GM18519 (cell line): Measurements from ENCODE around the gene TMEM72.

Source experiments
- ATAC-seq: cut with Tn5 transposase; IDR thresholded peaks from one replicate; pipeline ENCODE4 v1.9.1; 2021; ENCODE audit warnings: mild to moderate bottlenecking, moderate library complexity; ENCODE audit not compliant: unreplicated experiment, low FRiP score

TMEM72 gene

DNA sequence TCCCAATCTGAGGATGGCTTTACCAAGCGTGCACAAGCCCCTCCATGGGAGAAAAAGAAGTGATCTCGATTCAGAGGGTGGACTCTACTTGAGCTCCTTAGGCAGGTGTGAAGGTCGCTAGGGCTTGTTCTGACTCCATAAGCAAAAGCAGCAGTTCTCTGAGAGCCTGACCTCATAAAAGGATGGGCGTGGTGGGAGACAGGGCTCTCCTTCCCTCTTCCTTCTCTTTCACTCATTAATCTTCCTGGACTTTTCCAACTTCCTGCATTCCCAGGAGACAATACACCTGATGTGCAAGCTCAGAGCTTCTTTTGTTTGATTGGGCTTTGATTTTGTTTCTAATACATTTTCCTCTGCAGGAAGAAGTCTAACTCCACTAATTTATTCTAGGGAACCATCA is 22.3 kb upstream of the TMEM72 start:
- no peak for ATAC-seq

- no peak for ATAC-seq
These were observed 21.3 kb upstream of the TMEM72 start for GRCh38 chr10:44889834-44890233.

DNA sequence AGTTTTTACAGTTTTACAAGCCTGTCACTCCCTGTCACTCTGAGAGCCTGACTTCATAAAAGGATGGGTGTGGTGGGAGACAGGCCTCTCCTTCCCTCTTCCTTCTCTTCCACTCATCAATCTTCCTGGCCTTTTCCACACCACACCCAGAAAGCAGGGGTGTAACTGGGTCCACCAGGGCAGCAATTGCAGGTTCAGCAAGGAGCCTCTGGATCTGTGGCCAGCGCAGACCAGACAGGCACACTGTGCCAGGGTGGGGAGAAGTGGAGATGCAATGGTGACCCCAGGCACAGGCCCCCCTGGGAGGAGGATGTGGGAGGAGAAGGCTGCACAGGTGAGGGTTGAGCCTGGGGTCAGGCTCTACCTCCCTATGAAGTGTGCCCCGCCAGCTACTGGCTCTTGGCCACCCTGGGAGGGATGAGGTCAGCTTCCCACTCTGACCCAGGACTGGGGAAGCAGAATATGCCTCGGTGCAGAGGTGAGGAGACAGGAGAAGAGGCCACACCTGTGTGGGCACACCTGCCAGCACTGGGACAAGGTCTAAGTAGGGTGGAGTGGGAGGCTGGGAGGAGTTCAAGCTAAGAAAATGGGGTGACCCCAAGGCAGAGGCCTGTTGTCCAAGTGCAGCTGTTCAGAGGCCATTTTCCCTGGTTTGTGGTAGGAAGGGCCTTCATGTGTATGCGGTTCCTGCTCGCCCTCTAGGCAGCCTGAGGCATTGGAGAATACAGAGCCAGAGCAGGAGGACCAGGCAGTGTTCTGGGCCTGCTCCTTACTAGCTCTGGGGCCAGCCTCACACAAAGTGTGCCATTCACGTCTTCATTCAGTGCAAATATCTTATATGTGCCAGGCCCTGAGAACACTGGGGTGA is 20.2 kb upstream of the TMEM72 start:
- no peak for ATAC-seq

GRCh38 chr10:44891721-44892120 is 19.4 kb upstream of the TMEM72 start:
- ATAC-seq = no peak

- ATAC-seq = no peak
These were observed 17.3 kb upstream of the TMEM72 start for GRCh38 chr10:44893604-44894468.

DNA sequence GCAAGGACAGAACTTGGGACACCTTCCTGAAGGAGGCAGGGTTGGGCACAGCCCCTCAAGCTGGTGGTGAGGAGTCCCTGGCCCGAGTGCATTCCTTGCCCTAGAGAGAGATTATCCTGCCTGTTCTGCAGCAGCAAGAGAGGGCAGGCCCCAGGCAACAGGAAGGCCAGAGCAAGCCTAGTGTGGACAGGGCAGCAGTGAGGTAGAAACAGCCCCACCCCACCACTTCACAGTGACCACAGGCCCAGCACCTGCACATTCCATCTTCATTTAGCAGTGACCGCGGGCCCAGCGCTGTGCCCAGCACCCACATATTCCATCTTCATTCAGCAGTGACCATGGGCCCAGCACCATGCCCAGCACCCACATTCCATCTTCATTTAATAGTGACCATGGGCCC is 16.4 kb upstream of the TMEM72 start:
- no peak for ATAC-seq

- no peak for ATAC-seq
These were observed 15.9 kb upstream of the TMEM72 start for GRCh38 chr10:44895280-44895679.

DNA sequence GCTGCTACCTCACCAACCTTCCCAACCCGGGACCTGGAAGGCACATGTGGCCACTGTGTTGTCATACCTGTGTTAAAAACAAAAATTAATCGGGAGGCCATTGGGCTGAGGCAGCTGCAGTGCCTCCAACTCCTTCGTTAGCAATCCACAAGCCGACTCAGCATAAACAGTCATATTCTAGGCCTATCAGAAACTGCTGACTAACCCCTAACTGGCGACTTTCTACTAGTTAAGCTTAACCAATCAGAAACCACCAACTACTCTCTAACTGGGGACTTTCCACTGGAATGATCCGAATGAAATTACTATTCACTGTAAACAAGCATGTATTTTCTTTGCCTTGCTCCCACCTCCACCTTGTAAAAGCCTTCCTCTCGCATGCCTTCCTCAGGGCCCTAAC is 14.1 kb upstream of the TMEM72 start:
- ATAC-seq = no peak

DNA sequence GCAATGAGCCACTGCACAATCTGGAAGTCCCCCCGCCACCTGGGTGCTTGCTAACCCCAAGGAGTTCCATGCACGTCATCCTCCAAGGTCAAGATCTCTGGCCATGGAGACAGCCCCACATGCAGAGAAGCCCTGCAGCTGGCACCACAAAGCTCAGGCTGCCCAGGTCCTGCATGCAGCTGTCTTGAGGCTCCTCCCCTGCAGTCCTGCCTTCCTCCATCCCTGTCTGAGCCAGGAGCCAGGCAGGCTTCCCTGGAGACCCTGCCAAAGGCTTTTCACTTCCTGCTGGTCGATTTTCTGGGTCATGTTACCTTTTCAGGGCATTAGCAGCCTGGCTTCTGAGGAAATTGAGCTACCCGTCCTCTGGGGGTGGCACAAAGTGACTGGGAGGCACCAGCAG is 12.5 kb upstream of the TMEM72 start:
- no peak for ATAC-seq

- no peak for ATAC-seq
These were observed 11.6 kb upstream of the TMEM72 start for GRCh38 chr10:44899450-44900080.

DNA sequence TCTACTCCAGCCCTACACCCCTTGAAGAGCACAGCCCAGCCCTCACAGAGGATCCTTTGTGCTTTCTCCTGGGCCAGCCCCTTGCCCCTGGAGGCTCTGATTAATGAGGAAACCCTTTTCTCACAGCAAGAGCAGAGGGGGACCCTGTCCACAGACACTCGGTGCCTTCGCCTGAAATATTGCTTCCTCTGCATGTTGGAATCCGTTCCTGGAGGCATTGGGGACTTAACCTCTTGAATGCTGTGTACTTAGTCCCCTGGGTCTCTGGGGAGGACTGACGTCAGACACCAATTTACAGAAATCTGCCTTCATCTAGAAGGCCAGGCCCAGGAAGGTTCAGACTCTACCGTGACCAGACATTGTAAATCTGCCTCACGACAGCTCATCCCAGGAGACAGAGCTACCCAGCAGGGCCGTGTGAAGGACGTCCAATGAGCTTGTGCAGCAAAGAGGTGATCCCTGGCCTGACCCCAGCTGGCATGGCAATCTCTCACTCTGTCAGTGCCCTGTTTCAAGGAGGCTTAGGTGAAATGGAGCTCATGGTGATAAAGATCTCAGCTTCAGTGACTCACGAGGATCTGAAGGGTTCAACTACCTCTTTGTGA is 8.1 kb upstream of the TMEM72 start:
- no peak for ATAC-seq

DNA sequence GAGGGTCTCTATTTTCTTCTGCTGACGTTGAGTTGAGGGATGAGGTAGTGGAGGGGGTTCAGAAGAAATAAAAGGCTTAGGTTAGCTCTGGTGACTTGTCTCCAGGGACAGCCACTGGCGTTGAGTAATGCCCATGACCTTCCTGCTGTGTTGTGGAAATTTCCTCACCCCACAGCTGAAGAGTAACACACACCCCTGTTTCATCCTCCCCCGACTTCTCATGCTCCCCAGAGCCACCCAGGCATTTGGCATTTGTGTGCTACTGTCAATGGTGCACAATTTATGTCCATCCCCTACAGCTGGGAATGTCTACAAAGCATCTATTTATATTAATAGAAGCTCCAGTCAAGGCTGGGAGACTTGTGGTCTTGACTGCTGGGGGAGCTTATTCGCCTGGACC is 4.7 kb upstream of the TMEM72 start:
- ATAC-seq = no peak

GRCh38 chr10:44907556-44907955 is 3.6 kb upstream of the TMEM72 start:
- no peak for ATAC-seq

DNA sequence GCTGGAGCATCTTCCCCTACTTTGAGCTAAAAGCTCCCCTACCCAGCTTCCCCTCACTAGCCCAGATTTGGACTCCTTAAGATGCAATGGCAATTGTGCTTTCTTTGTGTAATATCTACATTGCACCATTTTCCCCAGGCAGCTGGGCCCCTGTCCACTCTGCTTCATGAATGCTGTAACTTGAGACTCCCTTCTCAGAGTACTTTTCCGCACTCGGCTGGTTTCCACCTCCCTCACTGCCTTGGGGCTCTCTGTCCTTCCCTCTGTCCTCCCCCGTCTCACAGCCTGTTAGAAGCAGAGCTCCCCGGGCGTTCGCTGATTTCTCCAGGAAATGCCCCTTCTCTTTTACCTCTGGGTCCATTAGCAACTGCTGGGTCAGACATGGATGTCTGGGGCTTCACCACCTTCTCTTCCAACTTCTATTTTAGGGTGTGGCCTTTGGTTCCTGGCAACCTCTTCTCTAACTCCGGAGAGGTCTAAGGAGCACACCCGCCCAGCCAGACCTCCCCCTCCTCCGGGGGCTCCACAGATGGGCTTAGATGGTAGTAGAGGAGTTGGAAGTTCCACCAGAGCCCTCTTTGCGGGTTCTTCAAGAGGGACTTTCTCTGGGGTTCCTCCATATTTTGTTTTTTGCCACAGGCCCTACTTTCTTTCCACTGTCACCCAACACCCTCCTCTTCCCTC is 2.9 kb upstream of the TMEM72 start:
- ATAC-seq = no peak

GRCh38 chr10:44908936-44909630 is 2.1 kb upstream of the TMEM72 start:
- no peak for ATAC-seq

DNA sequence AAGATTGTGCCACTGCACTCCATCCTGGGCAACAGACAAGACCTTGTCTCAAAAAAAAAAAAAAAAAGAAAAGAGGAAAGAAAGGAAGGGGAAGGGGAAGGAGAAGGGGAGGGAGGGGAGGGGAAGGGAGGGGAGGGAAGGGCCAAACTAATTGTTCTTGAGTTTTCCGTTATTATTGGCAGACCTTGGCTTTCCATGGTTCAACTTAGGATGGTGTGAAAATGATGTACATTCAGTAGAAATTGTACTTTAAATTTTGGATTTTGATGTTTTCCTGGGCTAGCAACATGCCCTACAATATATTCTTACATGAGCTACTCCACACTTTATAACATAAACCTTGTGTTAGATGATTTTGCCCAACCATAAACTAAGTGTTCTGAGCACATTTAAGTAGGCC is 1.2 kb upstream of the TMEM72 start:
- no peak for ATAC-seq

DNA sequence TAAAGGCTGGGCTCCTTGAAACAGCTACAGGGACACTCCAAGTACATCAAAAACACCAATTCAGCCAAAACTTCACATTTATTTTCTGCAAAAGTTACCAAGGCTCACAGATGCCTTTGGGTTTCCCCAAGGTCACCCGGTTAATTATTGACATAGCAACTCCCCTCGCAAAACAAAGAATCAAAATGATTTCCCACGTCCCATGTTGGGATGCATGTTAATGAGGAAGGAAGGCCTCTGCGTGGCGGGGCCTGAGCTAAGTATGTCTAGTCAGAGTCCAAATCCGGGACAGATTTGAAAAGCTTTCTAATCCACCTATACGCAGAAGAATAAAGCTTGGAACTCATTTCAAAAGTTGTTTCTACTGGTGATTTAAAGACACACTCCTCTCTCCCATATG is 535 bp upstream of the TMEM72 start:
- ATAC-seq = no peak

GRCh38 chr10:44911951-44912350 is 814 bp downstream of the TMEM72 start:
- ATAC-seq = no peak

GRCh38 chr10:44913350-44914081 is 2.4 kb downstream of the TMEM72 start:
- no peak for ATAC-seq
